H1 (cell line): ENCODE data around the gene THEM5. TPM values are rescaled to one million over a fixed set of nuclear protein-coding genes. Genes with fewer than 3 reads are reported as not detected.
A peak's percentile ranks its signal among the peaks of the same experiment; 100 is the strongest.

ENCODE experiments used
- CTCF ChIA-PET: fragments of 300-600 bp; sonication (Branson Sonifier 250); formaldehyde crosslinking; loops from one replicate; lab custom pipeline; 2021; ENCODE audit not compliant: partially characterized antibody; lab: Charles Lee
- POLR2A ChIA-PET: fragments of 300-600 bp; sonication (Branson Sonifier 250); formaldehyde crosslinking; loops from one replicate; lab custom pipeline; 2021; ENCODE audit warnings: inconsistent platforms; ENCODE audit not compliant: partially characterized antibody; lab: Charles Lee
- DNase-seq, 2 experiments: peaks; one replicate each; pipeline versions ENCODE4 v3.0.0 to v3.0.0-alpha.2; 2010 to 2022; ENCODE audit warnings: low spot score in 2 of 2, low read depth in 1 of 2, mixed read lengths in 1 of 2
- FAIRE-seq: peaks from 2 replicates; lab custom pipeline; 2011; peaks lifted over from hg19 to GRCh38; lab: Jason Lieb, UNC
- H2AFZ ChIP-seq: 2 replicates; pipeline ENCODE4 v1.8.1; 2012; ENCODE audit warnings: low read length, inconsistent platforms
- H2AK5ac ChIP-seq: 2 replicates; pipeline ENCODE4 v1.6.1; 2013; ENCODE audit warnings: low read depth, low read length
- H2BK120ac ChIP-seq: replicated peaks from 2 replicates; pipeline ENCODE3; 2013; ENCODE audit warnings: low read depth, low read length, inconsistent platforms
- H2BK12ac ChIP-seq: 2 replicates; pipeline ENCODE4 v1.6.1; 2013; ENCODE audit warnings: low read depth, low read length
- H2BK15ac ChIP-seq: 2 replicates; pipeline ENCODE4 v1.6.1; 2013; ENCODE audit warnings: low read length
- H2BK20ac ChIP-seq: 2 replicates; pipeline ENCODE4 v1.6.1; 2013; ENCODE audit warnings: low read length
- H2BK5ac ChIP-seq: 2 replicates; pipeline ENCODE4 v1.6.1; 2013; ENCODE audit warnings: low read depth, low read length
- H3K14ac ChIP-seq: 2 replicates; pipeline ENCODE4 v1.6.1; 2013; ENCODE audit warnings: inconsistent platforms; ENCODE audit not compliant: insufficient read length
- H3K18ac ChIP-seq: 2 replicates; pipeline ENCODE4 v1.6.1; 2013; ENCODE audit warnings: low read length; ENCODE audit errors: extremely low read depth
- H3K23ac ChIP-seq: 2 replicates; pipeline ENCODE4 v1.6.1; 2013; ENCODE audit warnings: inconsistent platforms; ENCODE audit not compliant: insufficient read length
- H3K23me2 ChIP-seq: 2 replicates; pipeline ENCODE4 v1.6.1; 2013; ENCODE audit warnings: low read depth, low read length
- H3K27ac ChIP-seq: 2 replicates; pipeline ENCODE4 v1.6.1; 2011; ENCODE audit warnings: low read depth, low read length, inconsistent platforms
- H3K27me3 ChIP-seq, 4 experiments: replicated peaks in 1 of 4; 1 replicate in 1 of 4; 2 replicates in 3 of 4; pipeline versions ENCODE4 v1.6.1 to v1.8.1; 2011 to 2013; ENCODE audit warnings: low read length in 3 of 4, mild to moderate bottlenecking in 3 of 4, inconsistent platforms in 2 of 4, mixed read lengths in 2 of 4, moderate library complexity in 1 of 4; ENCODE audit not compliant: control insufficient read depth in 3 of 4, insufficient read depth in 3 of 4; ENCODE audit errors: extremely low read depth in 1 of 4
- H3K36me3 ChIP-seq, 4 experiments: 2 replicates each; pipeline versions ENCODE4 v1.6.1 to v1.8.1; 2011 to 2013; ENCODE audit warnings: mild to moderate bottlenecking in 4 of 4, low read length in 3 of 4, moderate library complexity in 2 of 4, control low read depth in 1 of 4, inconsistent platforms in 1 of 4; ENCODE audit not compliant: insufficient read depth in 4 of 4, control insufficient read depth in 2 of 4
- H3K4ac ChIP-seq: replicated peaks from 2 replicates; pipeline ENCODE3; 2013; ENCODE audit warnings: low read length, low read depth, mixed read lengths, inconsistent platforms; ENCODE audit not compliant: insufficient read length
- H3K4me1 ChIP-seq, 4 experiments: replicated peaks in 1 of 4; 1 replicate in 1 of 4; 2 replicates in 3 of 4; pipeline versions ENCODE4 v1.6.1 to v1.8.1; 2011 to 2013; ENCODE audit warnings: low read length in 3 of 4, inconsistent platforms in 2 of 4, mixed read lengths in 1 of 4; ENCODE audit not compliant: insufficient read depth in 4 of 4, control insufficient read depth in 3 of 4
- H3K4me2 ChIP-seq, 2 experiments: 2 replicates each; pipeline versions ENCODE4 v1.6.1 to v1.8.1; 2011 to 2013; ENCODE audit warnings: low read depth in 2 of 2, low read length in 2 of 2, control low read depth in 1 of 2, inconsistent platforms in 1 of 2, mild to moderate bottlenecking in 1 of 2; ENCODE audit not compliant: insufficient read depth in 1 of 2
- H3K4me3 ChIP-seq, 4 experiments: fragments of 200-600, 300-600 bp in 1 of 4; sonication (generic), shearing (Covaris generic), sonication (Bioruptor Twin) in 1 of 4; 2 replicates each; pipeline versions ENCODE4 v1.5.1 to v1.8.1; 2011 to 2016; ENCODE audit warnings: low read length in 4 of 4, low read depth in 3 of 4, control low read depth in 2 of 4, inconsistent platforms in 2 of 4, mild to moderate bottlenecking in 2 of 4, mixed read lengths in 1 of 4, moderate library complexity in 1 of 4; ENCODE audit not compliant: insufficient read depth in 2 of 4; ENCODE audit errors: extremely low read depth in 1 of 4
- H3K56ac ChIP-seq: replicated peaks from 2 replicates; pipeline ENCODE3; 2013; ENCODE audit warnings: low read depth, mild to moderate bottlenecking, mixed read lengths, low read length, inconsistent platforms; ENCODE audit not compliant: insufficient read length
- H3K79me1 ChIP-seq: 2 replicates; pipeline ENCODE4 v1.6.1; 2013; ENCODE audit warnings: low read depth, low read length, control low read depth
- H3K79me2 ChIP-seq, 2 experiments: 2 replicates each; pipeline versions ENCODE4 v1.6.1 to v1.8.1; 2012 to 2013; ENCODE audit warnings: low read length in 2 of 2, mild to moderate bottlenecking in 2 of 2, inconsistent platforms in 1 of 2; ENCODE audit not compliant: insufficient read depth in 2 of 2, control insufficient read depth in 1 of 2
- H3K9ac ChIP-seq, 4 experiments: replicated peaks in 1 of 4; 1 replicate in 1 of 4; 2 replicates in 3 of 4; pipeline versions ENCODE4 v1.6.1 to v1.8.1; 2011 to 2013; ENCODE audit warnings: low read depth in 3 of 4, low read length in 3 of 4, control low read depth in 2 of 4, mild to moderate bottlenecking in 2 of 4, moderate library complexity in 2 of 4, inconsistent platforms in 1 of 4; ENCODE audit errors: extremely low read depth in 1 of 4
- H3K9me3 ChIP-seq, 2 experiments: 2 replicates each; pipeline versions ENCODE4 v1.6.1 to v1.8.1; 2012 to 2013; ENCODE audit warnings: mild to moderate bottlenecking in 2 of 2, moderate library complexity in 2 of 2, control low read depth in 1 of 2, inconsistent platforms in 1 of 2, low read depth in 1 of 2, low read length in 1 of 2, mixed read lengths in 1 of 2; ENCODE audit not compliant: insufficient read depth in 2 of 2
- H4K20me1 ChIP-seq, 2 experiments: replicated peaks in 1 of 2; 2 replicates each; pipeline versions ENCODE3 to v1.8.1; 2011 to 2013; ENCODE audit warnings: inconsistent platforms in 2 of 2, low read length in 2 of 2, mild to moderate bottlenecking in 1 of 2; ENCODE audit not compliant: insufficient read depth in 2 of 2, control insufficient read depth in 1 of 2
- H4K5ac ChIP-seq: 2 replicates; pipeline ENCODE4 v1.6.1; 2013; ENCODE audit warnings: low read length, low read depth, mixed read lengths, inconsistent platforms; ENCODE audit not compliant: insufficient read length
- H4K8ac ChIP-seq: 2 replicates; pipeline ENCODE4 v1.8.0; 2013; ENCODE audit warnings: mild to moderate bottlenecking, moderate library complexity, low read length, inconsistent platforms; ENCODE audit not compliant: insufficient read depth; ENCODE audit errors: extremely low read depth
- H4K91ac ChIP-seq: replicated peaks from 2 replicates; pipeline ENCODE3; 2013; ENCODE audit warnings: low read length, mixed read lengths, inconsistent platforms; ENCODE audit not compliant: insufficient read length
- RAD21 ChIP-seq, 2 experiments: IDR thresholded peaks in 1 of 2; conservative IDR thresholded peaks in 1 of 2; 2 replicates each; pipeline ENCODE4 v1.6.1; 2011; ENCODE audit warnings: low read depth in 2 of 2, low read length in 2 of 2, improper control_type of control experiment in 1 of 2, inconsistent platforms in 1 of 2, mild to moderate bottlenecking in 1 of 2, moderate library complexity in 1 of 2
- SP1 ChIP-seq: IDR thresholded peaks from 2 replicates; pipeline ENCODE4 v1.6.1; 2011; ENCODE audit warnings: low read depth, low read length
- YY1 ChIP-seq: IDR thresholded peaks from 2 replicates; pipeline ENCODE4 v1.6.1; 2011; ENCODE audit warnings: low read depth, mild to moderate bottlenecking, low read length
- WGBS, 2 experiments: shearing (Covaris generic) in 1 of 2; methylation state at CpG; one replicate each; pipeline versions ENCODE4 v1.1.6 to v1.1.7; 2013 to 2015; ENCODE audit warnings: low lambda C conversion rate in 2 of 2, mixed read lengths in 2 of 2, inconsistent platforms in 1 of 2, low coverage in 1 of 2, missing lambda C conversion rate in 1 of 2; ENCODE audit not compliant: insufficient replicate concordance in 2 of 2, insufficient coverage in 1 of 2, insufficient read length in 1 of 2; ENCODE audit errors: extremely low coverage in 1 of 2, missing lambda C conversion rate in 1 of 2; 5-methylcytosine and 5-hydroxymethylcytosine counted together
- polyA plus RNA-seq, 7 experiments: library from polyadenylated mRNA; depleted of rRNA in 3 of 7; stranded (reverse) in 5 of 7; unstranded in 2 of 7; fragments of >200 nt in 5 of 7; fragments of 200-250 nt in 2 of 7; gene quantifications; 1 replicate in 5 of 7; 2 replicates in 1 of 7; 4 replicates in 1 of 7; pipeline versions ENCODE4 v1.2.1 to v1.2.3, GENCODE V29; 2011 to 2013; ENCODE audit warnings: missing spikeins in 2 of 7, mixed read lengths in 2 of 7
- total RNA-seq: library from RNA; stranded (reverse); fragmentation: NEBNext Ultra II Directional; extraction: Animal tissue kit (Norgen Biotek cat#: 25700); gene quantifications from 2 replicates; pipeline ENCODE4 v1.2.1, GENCODE V29; 2021

THEM5 gene
- total and polyA plus RNA-seq, 2 of the 8 experiments (the other 6 are each of a cell fraction or from before 2014, with no cell fraction given), result not detected

DNA sequence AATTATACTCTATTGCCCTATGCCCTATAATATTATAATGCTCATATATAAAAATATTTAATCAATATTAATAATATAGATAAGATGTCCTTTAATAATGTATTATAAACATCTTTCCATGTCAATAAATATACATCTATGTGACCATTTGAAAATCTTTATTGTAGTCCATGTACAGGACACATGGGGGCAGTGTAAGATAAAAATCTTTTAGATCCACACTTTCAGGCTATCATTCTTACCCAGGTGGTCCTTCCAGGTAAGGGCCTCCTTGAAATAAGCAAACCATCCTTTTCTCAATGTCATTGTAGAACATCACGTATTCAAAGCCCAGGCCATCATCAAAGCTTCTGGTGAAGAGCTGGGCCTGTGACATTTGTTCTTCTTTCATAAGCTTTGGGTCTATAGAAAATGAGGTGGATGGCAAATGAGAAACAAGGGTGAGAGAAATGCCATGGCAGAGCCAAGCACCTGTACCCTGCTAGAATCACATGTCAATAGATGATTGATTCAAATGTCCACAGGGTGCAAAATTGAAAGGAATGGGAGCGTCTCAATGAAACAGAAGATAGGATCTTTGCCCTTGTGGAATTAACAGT is 35.6 kb upstream of the THEM5 start:
- Histone ChIP-seq H3K9me3 (0 out of 4 replicates have a peak, but pooled peaks cover 0 to 5% of the 10 kb centered on the region in 2 experiments), H2BK20ac (no peak overlapping the region), H4K8ac (no peak overlapping the region), H3K9ac (no peak overlapping the region), H3K36me3 (peaks cover 0 to 10% (median 1%) of the 10 kb centered on the region in 4 experiments; a peak in 5 of 8 replicates), H4K91ac (no peak overlapping the region), H3K4me1 (no peaks in the 10 kb centered on the region), H3K4me2 (no peak overlapping the region), H2AK5ac (no peak overlapping the region), H3K14ac (no peak overlapping the region), H2AFZ (no peak overlapping the region), H4K20me1 (no peaks in the 10 kb centered on the region), H2BK120ac (no peak overlapping the region), H2BK15ac (no peak overlapping the region), H3K23me2 (no peaks in the 10 kb centered on the region), H4K5ac (no peak overlapping the region), H3K79me1 (no peaks in the 10 kb centered on the region), H2BK12ac (no peak overlapping the region), H3K18ac (no peak overlapping the region), H2BK5ac (no peak overlapping the region), H3K79me2 (no peaks in the 10 kb centered on the region), H3K56ac (no peak overlapping the region), H3K4ac (no peak overlapping the region), H3K27me3 (no peaks in the 10 kb centered on the region), H3K27ac (no peak overlapping the region), H3K23ac (no peak overlapping the region), H3K4me3 (no peak overlapping the region)
- DNase-seq (no peak), FAIRE-seq (no peak)
- ChIA-PET POLR2A (no interaction called here), CTCF (interaction anchor here (0.7 to 4.6 kb wide), 13 partner anchors 9 to 123 kb away, joined by 3 to 55 read pairs (median 6); partner anchors contain the start of gene THEM4)
- 90% methylated on average over 2 of the region's 2 CpGs; no CpG with 5 or more reads in 1 of the 2 experiments for WGBS, 2 experiments
- TF ChIP-seq SP1 (no peak), YY1 (no peak), RAD21 (IDR thresholded peaks at IDR 0.05 in 1 of 2, conservative IDR thresholded peaks at IDR 0.05 in 1 of 2; ENCODE audit: low read depth in 2 of 2, low read length in 2 of 2) (peak; percentile 54)
